CD1c-positive myeloid dendritic cell (primary cell): ENCODE results near the gene TTLL13.

Experiments
- DNase-seq: peaks from one replicate; pipeline ENCODE4 v3.0.0-alpha.2; 2016; ENCODE audit errors: extremely low spot score

Gene TTLL13, protein sequence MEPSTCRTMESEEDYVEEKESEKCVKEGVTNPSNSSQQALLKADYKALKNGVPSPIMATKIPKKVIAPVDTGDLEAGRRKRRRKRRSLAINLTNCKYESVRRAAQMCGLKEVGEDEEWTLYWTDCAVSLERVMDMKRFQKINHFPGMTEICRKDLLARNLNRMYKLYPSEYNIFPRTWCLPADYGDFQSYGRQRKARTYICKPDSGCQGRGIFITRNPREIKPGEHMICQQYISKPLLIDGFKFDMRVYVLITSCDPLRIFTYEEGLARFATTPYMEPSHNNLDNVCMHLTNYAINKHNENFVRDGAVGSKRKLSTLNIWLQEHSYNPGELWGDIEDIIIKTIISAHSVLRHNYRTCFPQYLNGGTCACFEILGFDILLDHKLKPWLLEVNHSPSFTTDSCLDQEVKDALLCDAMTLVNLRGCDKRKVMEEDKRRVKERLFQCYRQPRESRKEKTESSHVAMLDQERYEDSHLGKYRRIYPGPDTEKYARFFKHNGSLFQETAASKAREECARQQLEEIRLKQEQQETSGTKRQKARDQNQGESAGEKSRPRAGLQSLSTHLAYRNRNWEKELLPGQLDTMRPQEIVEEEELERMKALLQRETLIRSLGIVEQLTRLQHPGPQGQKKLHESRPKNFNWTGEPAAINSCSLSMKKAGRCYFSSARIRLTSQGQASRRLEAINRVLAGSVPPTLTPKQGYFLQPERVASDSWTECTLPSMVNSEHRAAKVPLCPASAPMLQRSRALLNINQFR

DNA sequence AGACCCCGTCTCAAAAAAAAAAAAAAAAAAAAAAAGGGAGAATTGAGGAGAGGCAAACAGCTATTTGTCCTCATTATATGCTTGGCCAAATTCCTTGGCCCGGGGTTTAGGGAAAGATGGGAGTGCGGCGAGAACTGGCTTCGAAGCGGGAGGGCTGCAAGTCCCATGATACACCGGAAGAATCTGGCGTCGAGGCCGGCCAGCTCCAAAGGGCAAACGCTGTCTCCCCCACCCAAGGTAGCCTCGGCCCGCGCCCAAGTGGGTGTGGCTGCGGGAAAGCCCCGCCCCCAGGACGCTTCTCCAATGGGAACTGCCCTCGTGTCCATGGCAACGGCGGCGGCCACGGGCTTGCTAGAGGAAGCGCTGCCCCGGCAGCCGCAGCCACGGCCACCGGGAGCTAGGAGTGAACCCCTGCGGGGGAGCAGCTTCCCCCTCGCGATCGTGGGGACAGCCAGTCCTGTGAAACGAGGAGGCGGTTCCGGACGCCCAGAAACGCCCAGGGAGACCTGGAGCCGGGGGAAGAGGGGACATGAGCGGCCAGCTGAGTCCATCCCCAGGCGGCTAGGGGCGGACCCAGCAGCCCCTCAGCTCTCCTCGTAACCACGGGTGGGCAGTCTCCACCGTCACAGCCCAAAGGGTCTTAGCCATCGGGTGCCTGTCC is at the start of gene TTLL13:
Gene TTLL13 (plus strand): TSS at position 354 of the 661 bp plus-strand sequence. CDS start 1,075 bp downstream, outside the sequence.
- DNase-seq: peak; percentile 93

DNA sequence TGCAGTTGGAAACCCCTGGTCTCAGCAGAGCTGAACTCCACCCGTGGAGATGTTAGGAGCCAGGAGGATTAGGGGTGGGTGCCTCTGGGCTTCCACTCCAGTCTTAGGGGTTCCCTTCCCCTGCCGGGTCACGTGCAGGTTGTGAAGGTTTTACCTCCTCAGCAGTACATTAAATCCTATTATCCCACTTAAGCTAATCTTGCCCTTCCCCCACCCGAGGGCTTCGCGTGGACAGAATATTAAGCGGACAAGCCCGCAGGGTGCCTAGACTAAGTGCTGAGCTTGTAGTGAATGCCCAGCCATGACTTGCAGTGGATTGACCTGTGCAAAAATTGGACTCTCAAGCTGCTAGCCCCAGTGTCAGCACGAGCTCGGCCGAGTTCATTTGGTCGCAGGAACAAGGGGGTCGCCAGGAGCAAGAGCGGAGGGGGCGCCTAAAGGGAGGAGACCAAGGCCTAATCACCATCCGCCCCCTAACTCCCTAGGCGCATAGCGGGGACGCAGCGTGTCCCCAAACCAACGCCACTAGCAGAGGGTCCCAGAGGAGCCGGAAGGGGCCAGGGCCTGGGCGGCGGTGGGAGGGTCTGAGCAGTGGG is 48.7 kb upstream of the TTLL13 start:
- no peak for DNase-seq

DNA sequence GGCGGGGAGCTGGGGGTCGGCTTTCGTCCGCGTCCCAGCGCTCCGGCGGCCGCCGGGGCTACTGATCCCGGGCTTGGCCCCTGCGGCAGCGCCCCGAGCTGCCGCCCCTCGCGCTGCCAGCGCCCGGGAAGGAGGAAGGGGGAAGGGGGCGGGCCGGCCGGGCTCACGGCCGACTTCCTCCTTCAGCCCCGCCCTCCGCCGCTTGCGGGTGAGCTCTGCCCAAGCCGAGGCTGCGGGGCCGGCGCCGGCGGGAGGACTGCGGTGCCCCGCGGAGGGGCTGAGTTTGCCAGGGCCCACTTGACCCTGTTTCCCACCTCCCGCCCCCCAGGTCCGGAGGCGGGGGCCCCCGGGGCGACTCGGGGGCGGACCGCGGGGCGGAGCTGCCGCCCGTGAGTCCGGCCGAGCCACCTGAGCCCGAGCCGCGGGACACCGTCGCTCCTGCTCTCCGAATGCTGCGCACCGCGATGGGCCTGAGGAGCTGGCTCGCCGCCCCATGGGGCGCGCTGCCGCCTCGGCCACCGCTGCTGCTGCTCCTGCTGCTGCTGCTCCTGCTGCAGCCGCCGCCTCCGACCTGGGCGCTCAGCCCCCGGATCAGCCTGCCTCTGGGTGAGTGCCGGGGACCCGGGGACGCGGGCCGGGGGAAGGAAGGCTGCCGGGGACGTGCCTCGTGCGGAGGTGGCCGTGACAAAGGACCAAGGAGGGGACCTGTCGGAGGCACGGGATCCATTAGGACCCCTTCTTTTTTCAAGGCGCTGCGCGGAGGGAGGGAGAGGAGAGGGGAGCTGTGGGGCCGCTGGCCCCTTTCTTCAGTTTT is 48.0 kb upstream of the TTLL13 start, which contains the start of gene SEMA4B:
Gene SEMA4B (plus strand): TSS at position 201 of the 814 bp plus-strand sequence. CDS start 249 bp downstream, at position 450.
- peak; percentile 88 for DNase-seq

DNA sequence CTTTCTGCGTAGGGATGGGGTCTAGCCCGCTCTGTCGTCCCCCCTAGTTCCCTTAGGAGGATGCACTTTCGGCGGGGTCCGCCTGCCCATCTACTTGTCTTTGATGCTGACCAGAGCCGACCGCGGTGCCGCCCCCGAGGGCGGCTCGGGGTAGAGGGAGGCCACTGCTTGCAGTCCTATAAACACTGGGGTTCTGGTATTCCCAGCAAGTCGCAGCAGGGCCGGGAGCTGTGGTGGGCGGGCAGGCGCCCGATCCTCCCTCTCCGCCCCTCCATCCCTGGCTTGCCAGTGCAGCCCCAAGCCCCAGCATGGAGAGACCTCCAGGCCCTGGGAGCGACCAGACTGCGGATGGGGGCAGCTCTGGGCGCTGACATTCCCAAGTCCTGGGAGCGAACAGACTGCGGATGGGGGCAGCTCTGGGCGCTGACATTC is 47.4 kb upstream of the TTLL13 start:
- DNase-seq: no peak

DNA sequence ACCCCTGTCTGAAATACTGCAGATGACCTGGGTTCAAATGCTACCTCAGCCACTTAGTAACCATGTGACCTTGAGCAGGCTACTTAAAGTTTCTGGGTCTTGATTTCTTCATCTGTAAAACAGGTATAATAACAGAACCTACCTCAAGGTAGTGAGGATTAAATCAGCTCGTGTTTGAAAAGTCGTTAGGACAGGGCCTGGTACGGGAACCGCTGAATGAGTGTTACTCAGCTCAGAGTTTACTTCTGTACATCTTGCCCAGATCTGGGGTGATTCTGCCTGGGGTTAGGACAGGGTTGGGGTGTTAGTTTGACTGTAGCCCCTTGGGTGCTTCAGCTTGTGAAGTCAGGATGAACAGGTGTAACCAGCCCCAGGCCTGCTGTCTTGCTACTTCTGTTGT is 46.4 kb upstream of the TTLL13 start:
- no peak for DNase-seq

DNA sequence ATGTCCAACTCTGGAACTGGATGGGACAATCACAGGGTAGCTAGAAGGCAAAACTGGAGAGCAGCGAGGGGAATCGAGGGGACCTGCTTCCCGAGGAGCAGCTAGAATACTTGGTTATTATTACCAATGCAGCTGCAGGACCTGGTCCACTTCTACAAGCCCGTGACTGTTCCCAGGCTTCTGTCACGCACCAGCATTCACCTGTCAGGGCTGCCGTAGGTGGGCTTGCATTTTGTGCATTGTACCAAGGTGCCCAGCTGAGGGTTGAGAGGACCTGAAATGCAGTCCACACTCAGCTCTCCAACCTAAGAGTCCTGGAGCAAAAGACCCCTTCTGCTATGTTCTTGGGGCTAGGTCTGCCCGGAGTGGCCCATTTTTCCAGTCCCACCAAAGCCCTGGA is 45.9 kb upstream of the TTLL13 start:
- DNase-seq: no peak

DNA sequence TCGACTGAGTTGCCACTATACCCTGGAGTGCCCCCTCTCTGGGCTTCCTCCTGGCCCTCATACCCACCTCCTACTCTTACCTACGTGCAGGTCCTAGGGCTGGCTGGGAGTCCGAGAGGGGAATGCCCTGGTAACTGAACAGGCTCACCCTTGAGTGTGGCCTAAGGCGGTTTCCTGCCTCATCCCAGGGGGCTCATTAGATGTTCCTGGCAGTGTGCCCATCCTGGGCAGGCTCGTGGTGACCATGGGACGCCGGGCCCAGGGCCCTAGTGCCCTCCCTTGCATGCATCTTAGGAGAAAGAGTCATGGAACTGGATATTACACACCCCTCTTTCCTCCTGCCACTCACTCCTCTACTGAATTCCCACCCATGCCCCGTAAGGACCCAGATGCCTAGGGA is 45.4 kb upstream of the TTLL13 start:
- DNase-seq: no peak

DNA sequence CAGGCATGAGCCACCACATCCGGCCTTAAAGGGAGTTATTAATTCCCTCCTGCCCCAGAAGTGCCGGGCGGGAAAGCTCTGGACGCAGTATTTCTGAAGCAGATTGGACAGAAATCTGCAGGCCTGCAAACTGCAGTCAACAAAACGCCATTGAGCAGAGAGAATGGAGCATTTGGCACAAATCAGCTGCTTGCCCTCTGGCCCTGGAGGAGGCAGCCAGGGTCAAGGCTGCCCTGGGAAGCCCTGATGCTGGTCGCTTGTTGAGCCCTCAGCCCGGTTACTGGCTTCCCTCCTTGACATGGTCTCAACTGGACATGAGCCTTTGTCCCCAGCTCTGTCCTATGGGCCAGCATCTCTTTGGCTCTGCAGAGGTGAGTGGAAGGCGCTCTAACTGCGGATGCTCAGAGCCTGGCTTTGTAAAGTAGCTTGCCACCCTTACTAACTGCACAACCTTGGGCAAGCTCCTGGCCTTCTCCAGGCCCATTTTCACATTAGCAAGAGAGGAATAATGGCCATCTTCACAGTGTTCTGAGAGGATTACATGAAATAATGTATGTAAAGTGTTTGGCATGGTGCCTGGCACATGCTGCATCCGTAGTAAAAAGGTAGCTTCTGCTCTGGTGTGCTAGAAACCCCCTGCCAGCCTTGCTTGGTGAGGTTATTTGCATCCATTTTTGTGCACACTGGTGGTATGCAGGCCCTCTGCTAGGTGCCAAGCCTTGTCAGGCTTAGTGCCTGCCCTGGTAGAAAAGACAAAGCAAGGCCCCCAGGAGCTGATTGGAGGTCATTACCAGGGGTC is 44.1 kb upstream of the TTLL13 start:
- no peak for DNase-seq

DNA sequence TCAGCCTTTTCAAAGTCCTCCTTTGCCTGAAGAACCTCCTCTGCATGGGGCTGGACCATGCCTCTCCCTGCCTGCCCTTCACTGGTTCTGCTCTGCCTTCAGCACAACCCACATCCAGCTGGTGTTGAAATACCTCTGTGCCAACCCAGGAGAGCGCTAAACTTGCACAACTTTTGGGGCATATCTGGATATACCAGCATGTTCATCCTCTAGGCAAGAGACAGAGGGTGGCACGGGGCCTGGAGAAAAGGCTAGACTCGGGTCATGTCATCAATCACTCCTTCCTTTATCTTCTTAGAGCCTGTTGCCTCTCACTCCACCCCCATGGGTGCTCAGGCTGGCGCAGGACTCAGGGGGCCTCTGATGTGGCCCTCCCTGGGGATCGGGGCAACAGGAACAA is 43.5 kb upstream of the TTLL13 start:
- peak; percentile 76 for DNase-seq

DNA sequence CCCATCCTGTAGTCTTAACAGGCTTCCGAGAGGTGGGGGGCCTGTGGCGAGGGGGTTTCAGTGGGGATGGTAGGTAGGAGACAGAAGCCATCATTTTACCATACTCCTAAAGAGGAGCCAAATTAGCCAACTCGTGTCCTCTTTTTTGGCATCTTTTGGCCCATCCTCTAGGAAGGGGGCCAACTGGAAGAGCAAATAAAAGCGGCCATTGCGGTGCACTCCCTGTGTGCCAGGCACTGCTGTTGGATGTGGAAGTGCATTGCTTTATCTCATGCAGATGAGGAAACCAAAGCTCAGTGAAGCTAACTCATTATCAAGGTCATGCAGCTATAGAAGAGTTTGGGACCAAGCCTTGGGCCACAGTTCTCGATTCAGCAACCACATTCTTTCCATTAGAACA is 42.1 kb upstream of the TTLL13 start:
- no peak for DNase-seq

DNA sequence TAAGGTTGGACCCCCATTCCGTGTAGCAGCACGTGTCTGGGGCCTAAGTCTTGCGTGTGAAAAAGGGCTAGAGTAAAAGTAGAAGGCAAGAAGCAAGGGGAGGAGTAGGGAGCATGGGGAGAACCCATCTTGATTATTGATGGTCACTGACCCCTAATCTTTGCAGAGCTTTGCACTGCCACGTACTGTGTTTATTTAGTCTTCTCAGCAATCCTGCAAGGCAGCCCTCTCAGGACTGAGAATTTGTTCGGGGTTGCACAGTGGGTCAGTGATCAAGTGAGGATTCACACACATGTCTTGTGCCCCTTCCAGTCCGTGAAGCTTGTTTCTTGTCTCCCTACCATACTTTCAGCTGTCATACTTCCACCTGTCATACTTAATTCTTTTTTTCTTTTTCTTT is 41.0 kb upstream of the TTLL13 start:
- no peak for DNase-seq

DNA sequence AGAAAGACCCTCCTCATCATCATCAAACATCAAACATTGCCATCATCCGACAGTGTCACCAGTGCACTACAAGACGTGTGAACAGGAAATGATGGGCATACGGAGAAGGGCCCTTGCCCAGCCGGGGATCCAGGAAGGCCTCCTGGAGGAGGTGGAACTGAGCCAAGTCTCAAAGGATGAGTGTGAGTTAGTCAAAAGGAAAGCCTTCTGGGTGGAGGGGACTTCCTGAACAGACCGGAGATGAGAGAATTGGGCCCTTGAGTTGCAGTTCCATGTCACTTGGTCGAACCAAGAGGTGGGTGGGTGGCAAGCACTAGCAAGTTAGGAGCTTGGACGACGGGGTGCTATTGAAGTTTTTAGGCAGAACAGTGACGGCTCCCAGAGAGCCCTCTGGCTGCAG is 39.8 kb upstream of the TTLL13 start:
- peak; percentile 45 for DNase-seq

DNA sequence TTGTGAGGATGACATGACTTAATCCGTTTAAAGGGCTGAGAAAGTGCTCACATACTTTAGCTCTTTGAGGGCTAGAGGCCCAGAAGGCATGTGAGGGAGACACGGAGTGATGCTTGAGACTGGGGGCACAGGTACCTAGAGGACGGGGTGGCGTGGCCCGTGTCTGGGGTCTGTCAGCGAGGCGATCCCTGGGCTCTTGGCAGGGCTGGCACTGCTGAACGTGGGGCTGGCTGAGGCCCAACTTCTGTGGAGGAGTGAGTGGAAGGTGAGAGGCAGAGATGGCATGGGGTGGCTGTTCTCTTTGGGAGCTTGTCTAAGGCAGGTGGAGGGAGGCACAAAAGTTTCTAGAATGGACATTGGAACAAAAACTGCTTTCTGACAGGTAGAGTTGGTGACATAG is 38.8 kb upstream of the TTLL13 start:
- no peak for DNase-seq

DNA sequence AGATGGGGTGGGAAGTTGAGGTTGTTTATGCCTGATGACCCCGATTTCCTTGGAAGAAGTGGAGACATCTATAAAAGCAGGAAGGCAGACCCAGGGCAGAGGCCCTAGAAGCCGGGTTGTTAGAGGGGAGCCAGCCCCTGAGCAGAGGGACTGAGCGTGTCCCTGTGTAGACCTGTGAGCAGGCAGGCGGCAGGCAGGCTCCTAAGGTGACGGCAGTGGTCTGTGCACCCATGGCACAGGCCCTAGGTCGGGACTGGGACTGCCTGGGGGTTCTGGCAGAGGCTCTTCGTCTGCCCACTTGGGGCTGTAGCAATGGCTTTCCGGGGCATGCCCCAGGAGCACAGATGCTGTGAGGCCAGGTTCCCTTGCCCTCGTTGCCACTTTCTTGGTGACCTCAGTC is 38.3 kb upstream of the TTLL13 start:
- no peak for DNase-seq

DNA sequence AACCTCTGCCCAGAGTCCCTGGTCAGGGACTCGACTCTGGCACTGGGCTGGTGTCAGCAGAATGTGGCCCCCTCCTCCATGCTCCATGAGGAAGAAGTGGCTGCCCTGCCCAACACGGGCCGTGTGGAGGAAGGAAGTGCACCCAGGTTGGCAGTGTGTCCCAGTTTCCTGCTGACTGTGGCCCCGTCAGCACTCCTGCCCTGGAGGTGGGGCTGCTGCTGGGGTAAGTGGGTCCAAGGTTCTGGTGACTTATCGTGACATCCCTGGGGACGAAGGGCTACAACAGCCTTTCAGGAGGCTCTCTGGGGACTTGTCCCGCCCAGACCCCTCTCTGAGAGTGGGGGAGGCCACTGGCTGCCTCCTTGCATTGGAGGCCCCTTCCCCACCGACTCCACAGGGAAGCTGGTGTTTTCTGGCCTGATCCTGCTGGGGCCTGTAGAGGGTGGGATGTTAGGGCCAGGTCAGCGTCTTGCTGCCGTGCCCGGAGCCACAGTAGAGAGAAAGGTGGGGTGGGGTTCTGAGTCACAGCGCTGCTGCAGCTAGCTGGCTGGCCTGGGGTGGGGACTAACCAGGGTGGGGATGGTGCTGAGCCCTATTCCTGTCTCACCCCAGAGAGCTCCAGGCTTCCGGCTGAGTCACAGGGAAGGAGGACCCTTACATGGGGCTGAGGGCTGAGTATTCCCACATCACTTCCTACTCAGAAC is 37.8 kb upstream of the TTLL13 start:
- DNase-seq: peak; percentile 28

DNA sequence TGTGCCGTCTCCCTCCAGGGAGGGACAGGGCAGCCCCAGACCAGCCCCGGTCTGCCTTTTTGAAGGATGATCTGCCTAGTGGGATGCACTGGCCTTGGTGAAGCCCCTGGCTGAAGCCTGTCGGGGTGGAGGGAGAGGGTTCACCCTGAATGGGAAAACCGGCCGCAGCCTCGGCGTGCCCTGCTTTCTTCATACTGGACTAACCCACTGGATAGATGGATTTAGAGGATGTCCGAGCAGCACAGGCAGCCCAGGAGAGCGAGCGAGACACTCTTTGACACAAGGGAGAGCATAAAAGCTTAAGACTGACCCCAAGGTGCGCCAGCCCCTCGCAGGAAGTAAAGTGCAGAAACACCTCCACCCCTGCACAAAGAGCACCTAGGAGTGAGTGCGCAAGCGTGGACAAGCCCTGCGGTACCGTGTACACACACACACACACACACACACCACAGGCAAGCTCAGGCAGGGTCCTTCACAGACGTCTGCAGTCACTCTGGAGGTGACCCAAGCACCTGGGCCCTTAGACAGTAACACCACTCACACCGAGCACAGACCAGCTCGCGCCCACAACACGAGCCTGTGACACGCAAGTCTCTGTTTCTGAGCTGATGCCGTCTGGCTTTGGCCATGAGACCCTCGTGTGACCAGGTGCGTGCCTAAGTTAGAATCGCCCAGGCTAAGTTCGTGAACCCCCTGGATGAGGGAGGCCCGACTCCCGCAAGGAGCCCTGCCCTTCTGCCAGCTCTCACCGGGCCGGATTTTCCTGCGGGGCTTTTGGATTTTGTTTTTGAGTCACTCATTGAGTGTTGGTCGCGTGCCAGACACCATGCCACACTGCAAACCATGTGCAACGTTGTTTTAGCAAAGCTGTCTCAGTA is 36.9 kb upstream of the TTLL13 start:
- DNase-seq: no peak

DNA sequence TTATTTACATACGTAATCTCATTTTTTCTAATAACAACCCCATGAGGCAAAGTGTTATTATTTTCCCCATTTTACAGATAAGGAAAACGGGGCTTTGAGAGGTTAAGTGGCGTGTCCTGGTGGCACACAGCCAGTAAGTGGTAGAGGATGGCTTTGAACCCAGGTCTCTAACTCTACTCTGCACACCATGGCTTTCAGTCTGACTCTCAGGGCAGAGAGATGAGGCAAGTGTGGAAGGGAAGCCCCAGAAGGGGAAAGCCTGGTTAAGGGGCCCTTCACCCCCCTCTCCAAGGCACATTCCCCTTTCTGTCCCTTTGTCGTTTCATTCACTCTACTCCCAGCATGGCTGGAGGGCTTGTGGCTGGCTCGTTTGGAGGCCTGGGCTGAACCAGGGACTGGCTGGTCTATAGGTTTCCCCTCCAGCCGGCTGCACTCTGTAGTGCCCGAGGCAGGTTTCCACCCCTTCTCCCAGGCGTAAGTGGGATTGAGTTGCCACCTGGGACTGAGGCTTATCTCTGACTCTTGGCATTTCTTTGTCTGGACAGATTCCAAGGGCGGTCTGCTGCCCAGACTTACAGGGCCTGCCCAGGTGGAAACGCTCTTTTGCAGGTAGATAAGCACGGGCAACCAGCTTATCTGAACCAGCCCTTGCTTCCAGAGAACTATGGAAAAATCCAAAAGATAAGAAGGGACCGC is 36.1 kb upstream of the TTLL13 start:
- DNase-seq: no peak

DNA sequence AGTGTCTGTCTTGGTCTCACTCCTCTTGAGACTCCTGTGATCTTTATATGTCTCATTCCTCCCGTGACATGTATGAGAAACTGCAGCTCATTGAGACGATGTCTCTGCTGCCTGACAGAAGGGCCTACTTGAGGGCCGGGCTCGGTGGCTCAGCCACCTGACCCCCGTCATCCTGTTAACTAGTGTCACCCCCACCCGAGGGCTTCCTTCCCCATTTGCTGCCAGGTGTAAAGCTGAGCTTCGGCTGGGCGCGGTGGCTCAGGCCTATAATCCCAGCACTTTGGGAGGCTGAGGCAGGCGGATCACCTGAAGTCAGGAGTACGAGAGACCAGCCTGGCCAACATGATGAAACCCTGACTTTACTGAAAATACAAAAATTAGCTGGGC is 35.5 kb upstream of the TTLL13 start:
- no peak for DNase-seq
